ENCODE results near the gene FKTN. TPM values are rescaled to one million over a fixed set of nuclear protein-coding genes. Genes with fewer than 3 reads are reported as not detected.

FKTN gene
- total RNA-seq, 1 experiment from 2014 or later: 8.9 TPM

DNA sequence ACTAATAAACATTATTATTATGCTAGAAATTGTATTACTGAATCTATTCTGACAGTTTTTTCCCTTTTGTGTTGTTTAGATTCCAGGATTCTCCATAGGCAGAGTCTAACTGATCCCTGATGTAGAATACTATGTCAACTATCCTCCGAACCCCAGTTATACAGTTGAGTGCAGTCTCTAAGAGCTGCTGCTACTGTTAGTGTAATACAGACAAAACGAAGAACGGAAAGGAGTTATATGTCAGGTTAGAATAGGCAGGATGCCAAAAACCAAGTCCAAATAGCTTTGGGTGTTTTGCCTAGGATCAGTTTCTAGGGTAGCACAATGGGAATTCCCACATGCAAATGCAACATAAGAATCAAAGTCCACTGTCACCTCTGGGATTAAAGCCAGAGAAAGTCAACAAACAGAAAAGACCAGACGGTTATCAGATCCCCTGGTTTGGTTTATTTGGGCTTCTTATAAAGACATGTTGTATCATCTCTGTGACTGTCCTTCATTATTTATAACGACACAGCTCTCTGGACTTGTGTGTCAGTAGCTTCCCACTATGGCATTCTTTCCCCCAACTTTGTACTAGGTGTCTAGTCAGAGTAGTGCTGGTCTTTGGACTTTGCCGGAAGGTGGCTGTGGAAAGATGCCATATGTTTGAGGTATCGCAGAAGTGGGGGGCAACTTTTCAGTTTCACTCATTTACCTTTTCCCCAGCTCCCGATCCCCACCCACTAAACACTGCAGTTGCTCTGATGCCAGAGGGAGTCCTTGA is 121.5 kb downstream of the FKTN start:
- Histone ChIP-seq H3K27me3 (ENCODE audit: control insufficient read depth, insufficient read depth, low read length) (no peaks in the 10 kb centered on the region; the same call in 1 of the 2 replicates), H3K36me3 (replicated peaks; ENCODE audit: control insufficient read depth, insufficient read depth, low read length) (no peaks in the 10 kb centered on the region), H3K4me3 (ENCODE audit: insufficient read depth, low read depth, low read length) (no peak overlapping the region)
- no peak for DNase-seq

DNA sequence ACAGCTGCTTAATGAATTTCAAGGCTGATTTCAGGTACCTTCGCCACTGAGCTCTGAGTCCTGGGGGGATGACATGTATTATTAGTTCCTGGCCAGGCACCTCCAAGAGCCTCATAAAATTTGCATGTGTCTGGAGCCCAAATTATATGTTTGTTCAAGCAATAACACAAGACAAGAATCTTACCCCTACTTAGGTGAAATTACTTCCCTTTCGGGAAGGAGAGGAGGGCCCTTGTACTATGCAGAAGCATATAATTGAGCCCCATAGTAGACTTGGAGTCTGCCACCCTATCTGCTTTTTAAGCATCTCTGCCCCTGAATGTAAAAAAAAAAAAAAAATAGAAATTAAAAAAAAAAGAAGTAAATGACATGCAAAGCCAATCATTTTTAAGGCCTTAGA is 123.4 kb downstream of the FKTN start:
- Histone ChIP-seq H3K4me3 (ENCODE audit: insufficient read depth, low read depth, low read length) (no peak overlapping the region), H3K36me3 (replicated peaks; ENCODE audit: control insufficient read depth, insufficient read depth, low read length) (no peaks in the 10 kb centered on the region), H3K27me3 (ENCODE audit: control insufficient read depth, insufficient read depth, low read length) (no peaks in the 10 kb centered on the region; the same call in 1 of the 2 replicates)
- DNase-seq: no peak

- no peak for DNase-seq
- H3K36me3 ChIP-seq (replicated peaks; ENCODE audit: control insufficient read depth, insufficient read depth, low read length): no peaks in the 10 kb centered on the region
- H3K27me3 ChIP-seq (ENCODE audit: control insufficient read depth, insufficient read depth, low read length): no peaks in the 10 kb centered on the region; the same call in 1 of the 2 replicates
- no peak overlapping the region for H3K4me3 ChIP-seq (ENCODE audit: insufficient read depth, low read depth, low read length)
Measured at GRCh38 chr9:105681724-105682123, 123.8 kb downstream of the FKTN start.

- Histone ChIP-seq H3K36me3 (replicated peaks; ENCODE audit: control insufficient read depth, insufficient read depth, low read length) (no peaks in the 10 kb centered on the region), H3K4me3 (ENCODE audit: insufficient read depth, low read depth, low read length) (no peak overlapping the region), H3K27me3 (ENCODE audit: control insufficient read depth, insufficient read depth, low read length) (no peaks in the 10 kb centered on the region; the same call in 1 of the 2 replicates)
- no peak for DNase-seq
Measured at GRCh38 chr9:105683688-105684275, 125.9 kb downstream of the FKTN start.

- H3K4me3 ChIP-seq (ENCODE audit: insufficient read depth, low read depth, low read length): no peak overlapping the region
- DNase-seq: no peak
Measured at GRCh38 chr9:105686936-105687335, 129.0 kb downstream of the FKTN start.

More at GRCh38 chr9:105686936-105687335, 129.0 kb downstream of the FKTN start:
- H3K36me3 ChIP-seq (replicated peaks; ENCODE audit: control insufficient read depth, insufficient read depth, low read length): no peaks in the 10 kb centered on the region
- H3K27me3 ChIP-seq (ENCODE audit: control insufficient read depth, insufficient read depth, low read length): no peaks in the 10 kb centered on the region; the same call in 1 of the 2 replicates

Other genes starting within 250 kb of the FKTN start
- 2.3 and 2.5 TPM in 2 replicates for gene FSD1L, start 110.1 kb upstream of the FKTN start, total RNA-seq (2014; rRNA removed; shearing (Covaris generic))
- gene TAL2, start 104.3 kb downstream of the FKTN start, total RNA-seq (2014; rRNA removed; shearing (Covaris generic)): not detected in 2 replicates
- 7.9 and 9.4 TPM in 2 replicates for gene TMEM38B, start 136.4 kb downstream of the FKTN start, total RNA-seq (2014; rRNA removed; shearing (Covaris generic))

Data from H7 (cell line).